Measurements from ENCODE around the gene DCBLD2. TPM values are rescaled to one million over a fixed set of nuclear protein-coding genes. Genes with fewer than 3 reads are reported as not detected.
A peak's percentile ranks its signal among the peaks of the same experiment; 100 is the strongest.

The DCBLD2 gene
- total RNA-seq, 1 experiment from 2014 or later: 112 TPM

GRCh38 chr3:98796334-98796733 is 105.2 kb downstream of the DCBLD2 start:
- Histone ChIP-seq H3K4me2 (no peak overlapping the region), H2AFZ (no peak overlapping the region), H3K27me3 (ENCODE audit: insufficient read depth, low read depth) (no peaks in the 10 kb centered on the region), H3K27ac (no peak overlapping the region), H3K4me1 (replicated peaks; ENCODE audit: insufficient read depth) (no peaks in the 10 kb centered on the region), H3K36me3 (ENCODE audit: low read depth) (peaks cover 20% of the 10 kb centered on the region; the same call in 1 of the 2 replicates), H3K9me3 (ENCODE audit: insufficient read depth, low read depth) (no peaks in the 10 kb centered on the region), H3F3A (ENCODE audit: insufficient read depth, low read depth) (peaks cover 27% of the 10 kb centered on the region; the same call in 1 of the 2 replicates), H3K79me2 (ENCODE audit: low read depth) (no peaks in the 10 kb centered on the region), H3K9me2 (ENCODE audit: insufficient read depth) (peaks cover 3% of the 10 kb centered on the region; the same call in 1 of the 2 replicates), H4K20me1 (ENCODE audit: insufficient read depth) (no peaks in the 10 kb centered on the region), H3K4me3 (no peak overlapping the region)
- CTCF ChIA-PET: no interaction called here
- BruUV-seq (replicated peaks): no TSS peak
- intact Hi-C loops (cut with micrococcal nuclease; ENCODE audit: unreplicated experiment): no loop called here
- TF ChIP-seq EZH2 (IDR thresholded peaks at IDR 0.05; ENCODE audit: low read depth): no peak
- no peak for TF ChIP-seq CTCF (conservative IDR thresholded peaks at IDR 0.05)
- DNase-seq: no peak
- POLR2A ChIA-PET (ENCODE audit: unreplicated experiment): no interaction called here

GRCh38 chr3:98793971-98794370 is 107.5 kb downstream of the DCBLD2 start:
- Histone ChIP-seq H3K27me3 (ENCODE audit: insufficient read depth, low read depth) (no peaks in the 10 kb centered on the region), H3K4me1 (replicated peaks; ENCODE audit: insufficient read depth) (no peaks in the 10 kb centered on the region), H3K9me2 (ENCODE audit: insufficient read depth) (peaks cover 3% of the 10 kb centered on the region; the same call in 1 of the 2 replicates), H3K36me3 (ENCODE audit: low read depth) (no peaks in the 10 kb centered on the region), H3K4me2 (no peak overlapping the region), H3K27ac (no peak overlapping the region), H3F3A (ENCODE audit: insufficient read depth, low read depth) (peaks cover 26% of the 10 kb centered on the region; the same call in 1 of the 2 replicates), H4K20me1 (ENCODE audit: insufficient read depth) (no peaks in the 10 kb centered on the region), H3K4me3 (no peak overlapping the region), H3K79me2 (ENCODE audit: low read depth) (no peaks in the 10 kb centered on the region), H2AFZ (no peak overlapping the region), H3K9me3 (ENCODE audit: insufficient read depth, low read depth) (no peaks in the 10 kb centered on the region)
- no peak for DNase-seq
- no peak for TF ChIP-seq CTCF (conservative IDR thresholded peaks at IDR 0.05)
- no peak for TF ChIP-seq EZH2 (IDR thresholded peaks at IDR 0.05; ENCODE audit: low read depth)
- intact Hi-C loops (cut with micrococcal nuclease; ENCODE audit: unreplicated experiment): loop anchor here (5.0 kb wide), 1 partner anchor 757 kb away; the partner anchor contains the start of gene GABRR3
- BruUV-seq (replicated peaks): no TSS peak
- POLR2A ChIA-PET (ENCODE audit: unreplicated experiment): interaction anchor here (0.5 to 0.7 kb wide), 2 partner anchors 192 to 493 kb away, joined by 3 to 8 read pairs; no protein-coding TSS in a partner anchor
- CTCF ChIA-PET: interaction anchor here (0.6 to 1.1 kb wide), 2 partner anchors 192 to 220 kb away, joined by 3 read pairs; no protein-coding TSS in a partner anchor

GRCh38 chr3:98791341-98792325 is 109.9 kb downstream of the DCBLD2 start:
- no peak overlapping the region for H3K27ac ChIP-seq
- POLR2A ChIA-PET (ENCODE audit: unreplicated experiment): interaction anchor here (0.6 kb wide), 1 partner anchor 13 kb away, joined by 4 read pairs; no protein-coding TSS in a partner anchor
- no peaks in the 10 kb centered on the region for H3K4me1 ChIP-seq (replicated peaks; ENCODE audit: insufficient read depth)
- peaks cover 3% of the 10 kb centered on the region; the same call in 1 of the 2 replicates for H3K9me2 ChIP-seq (ENCODE audit: insufficient read depth)
- no peaks in the 10 kb centered on the region for H3K79me2 ChIP-seq (ENCODE audit: low read depth)
- H3K9me3 ChIP-seq (ENCODE audit: insufficient read depth, low read depth): no peaks in the 10 kb centered on the region
- no peak for TF ChIP-seq CTCF (conservative IDR thresholded peaks at IDR 0.05)
- TF ChIP-seq EZH2 (IDR thresholded peaks at IDR 0.05; ENCODE audit: low read depth): no peak
- CTCF ChIA-PET: no interaction called here
- intact Hi-C loops (cut with micrococcal nuclease; ENCODE audit: unreplicated experiment): loop anchor here (5.0 kb wide), 1 partner anchor 754 kb away; the partner anchor contains the start of gene GABRR3
- H2AFZ ChIP-seq: no peak overlapping the region
- no peak overlapping the region for H3K4me3 ChIP-seq
- DNase-seq: no peak
- H3K27me3 ChIP-seq (ENCODE audit: insufficient read depth, low read depth): no peaks in the 10 kb centered on the region
- H4K20me1 ChIP-seq (ENCODE audit: insufficient read depth): no peaks in the 10 kb centered on the region
- TSS peak; percentile 2 for BruUV-seq (replicated peaks)
- H3F3A ChIP-seq (ENCODE audit: insufficient read depth, low read depth): peaks cover 23% of the 10 kb centered on the region; the same call in 1 of the 2 replicates
- no peaks in the 10 kb centered on the region for H3K36me3 ChIP-seq (ENCODE audit: low read depth)
- no peak overlapping the region for H3K4me2 ChIP-seq
